K562 (cell line): Measurements from ENCODE around the gene SLC1A5. TPM values are rescaled to one million over a fixed set of nuclear protein-coding genes. Genes with fewer than 3 reads are reported as not detected.
A peak's percentile ranks its signal among the peaks of the same experiment; 100 is the strongest.

Experiments
- ATF7 ChIP-seq: fragments of 450-650 bp; IDR thresholded peaks from 2 replicates; pipeline ENCODE4 v1.7.1; 2014; ENCODE audit warnings: mild to moderate bottlenecking, moderate library complexity
- KDM2B ChIP-seq: fragments of 250-450 bp; sonication (Bioruptor Pico); IDR thresholded peaks from 2 replicates; pipeline ENCODE4 v1.8.0; 2021; ENCODE audit warnings: mild to moderate bottlenecking, moderate library complexity
- KDM5B ChIP-seq: fragments of 200-600 bp; sonication (generic); IDR thresholded peaks from 2 replicates; pipeline ENCODE4 v1.6.1; 2012; ENCODE audit warnings: low read depth, mild to moderate bottlenecking, moderate library complexity, low read length, control low read depth, inconsistent platforms; ENCODE audit not compliant: insufficient replicate concordance
- NCOR1 ChIP-seq: fragments of 450-650 bp; IDR thresholded peaks from 2 replicates; pipeline ENCODE4 v1.6.1; 2016; ENCODE audit warnings: mild to moderate bottlenecking, moderate library complexity
- NFRKB ChIP-seq: fragments of 450-650 bp; IDR thresholded peaks from 2 replicates; pipeline ENCODE4 v1.6.1; 2016; ENCODE audit warnings: low read depth
- SMARCC2 ChIP-seq: fragments of 450-650 bp; IDR thresholded peaks from 2 replicates; pipeline ENCODE4 v1.6.1; 2017; ENCODE audit warnings: antibody characterized with exemption, moderate library complexity, mild to moderate bottlenecking, low read depth
- ZFX ChIP-seq: sonication (generic); formaldehyde crosslinking; IDR thresholded peaks from 2 replicates; pipeline ENCODE4 v1.8.0; 2022; ENCODE audit warnings: mild to moderate bottlenecking, missing genetic modification reagents, moderate library complexity
- ZSCAN32 ChIP-seq: fragments of 450-650 bp; formaldehyde crosslinking; IDR thresholded peaks from 2 replicates; pipeline ENCODE4 v1.4.0; 2020; ENCODE audit warnings: mild to moderate bottlenecking, moderate library complexity
- polyA plus RNA-seq, 8 experiments: library from polyadenylated mRNA; depleted of rRNA in 4 of 8; stranded (reverse) in 5 of 8; unstranded in 3 of 8; fragments of >200 nt; fragmentation: Nextera tagmentation in 2 of 8; fragmentation: Illumina TruSeq in 1 of 8; extraction: Ambion mirVana in 2 of 8; extraction: Trizol in 1 of 8; gene quantifications; 2 replicates each; pipeline versions ENCODE4 v1.2.1 to v1.2.3, GENCODE V29; 2011 to 2014; ENCODE audit warnings: inconsistent platforms in 1 of 8, missing spikeins in 1 of 8
- total RNA-seq, 7 experiments: library from RNA; depleted of rRNA in 6 of 7; stranded (reverse); fragments of >200 nt in 6 of 7; fragmentation: Illumina TruSeq in 2 of 7; extraction: Trizol in 2 of 7; gene quantifications; 2 replicates each; pipeline versions ENCODE4 v1.2.1 to v1.2.3, GENCODE V29; 2011 to 2021; ENCODE audit warnings: low replicate concordance in 1 of 7
- TF ChIP-seq, protein P1 (sequence below): fragments of 450-650 bp; conservative IDR thresholded peaks from 2 replicates; pipeline ENCODE4 v1.6.1; 2016; ENCODE audit warnings: missing genetic modification characterization, low read depth, mild to moderate bottlenecking, missing compliant biosample characterization, moderate library complexity
- TF ChIP-seq, protein P2 (sequence below): sonication (generic); formaldehyde crosslinking; IDR thresholded peaks from 2 replicates; pipeline ENCODE4 v1.8.0; 2023; ENCODE audit warnings: mild to moderate bottlenecking, missing genetic modification reagents
- TF ChIP-seq, protein P3 (sequence below): sonication (generic); formaldehyde crosslinking; IDR thresholded peaks from 2 replicates; pipeline ENCODE4 v1.8.0; 2022; ENCODE audit warnings: mild to moderate bottlenecking, missing genetic modification reagents
- TF ChIP-seq, protein P4 (sequence below): fragments of 450-650 bp; IDR thresholded peaks from 2 replicates; pipeline ENCODE4 v1.6.1; 2014; ENCODE audit warnings: low read depth, mild to moderate bottlenecking, moderate library complexity, borderline replicate concordance
- TF ChIP-seq, protein P5 (sequence below): fragments of 450-650 bp; IDR thresholded peaks from 2 replicates; pipeline ENCODE4 v1.7.1; 2018; ENCODE audit warnings: mild to moderate bottlenecking, low read depth; ENCODE audit not compliant: partially characterized antibody

SLC1A5 gene
- total and polyA plus RNA-seq, 9 of the 15 experiments (the other 6 are each of a cell fraction or from before 2014, with no cell fraction given): 31.2 to 417 (median 134) TPM

DNA sequence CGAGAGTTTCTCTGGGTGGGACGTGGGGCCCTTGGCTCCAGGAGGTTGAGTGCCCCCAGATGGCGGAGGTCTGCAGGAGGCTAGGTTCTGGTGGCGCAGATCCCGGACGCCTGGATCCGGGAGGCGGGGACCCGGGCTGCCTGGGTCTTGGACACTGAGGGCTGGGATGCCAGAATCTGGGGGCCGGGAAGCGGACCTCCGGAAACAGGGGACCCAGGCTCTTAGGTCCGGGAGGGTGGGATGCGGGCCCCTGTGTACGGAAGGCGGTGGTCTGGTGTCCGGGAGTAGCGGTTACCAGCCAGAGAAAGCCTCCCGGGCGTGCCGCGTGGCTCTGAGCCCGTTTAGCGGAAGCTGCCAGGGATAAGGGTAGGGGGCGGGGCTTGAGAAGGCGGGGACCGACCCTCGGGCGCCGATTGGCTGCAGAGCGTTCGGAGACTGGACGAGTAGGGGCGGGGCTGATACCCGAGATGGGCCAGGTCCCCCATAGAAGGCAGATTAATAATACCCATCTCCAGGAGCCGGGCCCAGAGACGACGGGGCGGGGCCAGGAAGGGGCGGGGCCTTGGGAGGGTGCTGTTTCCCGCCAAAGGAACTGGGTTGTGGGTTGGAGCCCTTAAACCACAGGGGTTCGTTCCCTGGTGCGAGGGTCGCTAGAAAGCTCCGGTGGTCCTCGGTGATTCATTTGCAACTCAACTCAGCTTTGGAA lies at the start of gene SLC1A5 (continued):
- TF ChIP-seq, protein P1, sequence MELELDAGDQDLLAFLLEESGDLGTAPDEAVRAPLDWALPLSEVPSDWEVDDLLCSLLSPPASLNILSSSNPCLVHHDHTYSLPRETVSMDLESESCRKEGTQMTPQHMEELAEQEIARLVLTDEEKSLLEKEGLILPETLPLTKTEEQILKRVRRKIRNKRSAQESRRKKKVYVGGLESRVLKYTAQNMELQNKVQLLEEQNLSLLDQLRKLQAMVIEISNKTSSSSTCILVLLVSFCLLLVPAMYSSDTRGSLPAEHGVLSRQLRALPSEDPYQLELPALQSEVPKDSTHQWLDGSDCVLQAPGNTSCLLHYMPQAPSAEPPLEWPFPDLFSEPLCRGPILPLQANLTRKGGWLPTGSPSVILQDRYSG: no peak
- 0 out of 2 replicates have a peak, but pooled peaks have one; percentile 53 for TF ChIP-seq KDM2B (CRISPR knock-in tag)
- TF ChIP-seq NCOR1: no peak
- TF ChIP-seq, protein P2, sequence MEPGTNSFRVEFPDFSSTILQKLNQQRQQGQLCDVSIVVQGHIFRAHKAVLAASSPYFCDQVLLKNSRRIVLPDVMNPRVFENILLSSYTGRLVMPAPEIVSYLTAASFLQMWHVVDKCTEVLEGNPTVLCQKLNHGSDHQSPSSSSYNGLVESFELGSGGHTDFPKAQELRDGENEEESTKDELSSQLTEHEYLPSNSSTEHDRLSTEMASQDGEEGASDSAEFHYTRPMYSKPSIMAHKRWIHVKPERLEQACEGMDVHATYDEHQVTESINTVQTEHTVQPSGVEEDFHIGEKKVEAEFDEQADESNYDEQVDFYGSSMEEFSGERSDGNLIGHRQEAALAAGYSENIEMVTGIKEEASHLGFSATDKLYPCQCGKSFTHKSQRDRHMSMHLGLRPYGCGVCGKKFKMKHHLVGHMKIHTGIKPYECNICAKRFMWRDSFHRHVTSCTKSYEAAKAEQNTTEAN (CRISPR knock-in tag): no peak
- TF ChIP-seq, protein P3, sequence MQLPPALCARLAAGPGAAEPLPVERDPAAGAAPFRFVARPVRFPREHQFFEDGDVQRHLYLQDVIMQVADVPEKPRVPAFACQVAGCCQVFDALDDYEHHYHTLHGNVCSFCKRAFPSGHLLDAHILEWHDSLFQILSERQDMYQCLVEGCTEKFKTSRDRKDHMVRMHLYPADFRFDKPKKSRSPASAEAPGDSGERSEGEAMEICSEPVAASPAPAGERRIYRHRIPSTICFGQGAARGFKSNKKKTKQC (CRISPR knock-in tag): no peak; the same call in 1 of the 2 replicates
- peak; percentile 52 for TF ChIP-seq ZFX (CRISPR knock-in tag)
- TF ChIP-seq SMARCC2: peak; percentile 45; the same call in 1 of the 2 replicates
- TF ChIP-seq NFRKB: peak; percentile 63; the same call in 1 of the 2 replicates
- TF ChIP-seq ZSCAN32 (CRISPR knock-in tag): no peak
- TF ChIP-seq KDM5B: peak; percentile 100
- TF ChIP-seq, protein P4, sequence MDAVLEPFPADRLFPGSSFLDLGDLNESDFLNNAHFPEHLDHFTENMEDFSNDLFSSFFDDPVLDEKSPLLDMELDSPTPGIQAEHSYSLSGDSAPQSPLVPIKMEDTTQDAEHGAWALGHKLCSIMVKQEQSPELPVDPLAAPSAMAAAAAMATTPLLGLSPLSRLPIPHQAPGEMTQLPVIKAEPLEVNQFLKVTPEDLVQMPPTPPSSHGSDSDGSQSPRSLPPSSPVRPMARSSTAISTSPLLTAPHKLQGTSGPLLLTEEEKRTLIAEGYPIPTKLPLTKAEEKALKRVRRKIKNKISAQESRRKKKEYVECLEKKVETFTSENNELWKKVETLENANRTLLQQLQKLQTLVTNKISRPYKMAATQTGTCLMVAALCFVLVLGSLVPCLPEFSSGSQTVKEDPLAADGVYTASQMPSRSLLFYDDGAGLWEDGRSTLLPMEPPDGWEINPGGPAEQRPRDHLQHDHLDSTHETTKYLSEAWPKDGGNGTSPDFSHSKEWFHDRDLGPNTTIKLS: peak; percentile 95
- TF ChIP-seq, protein P5, sequence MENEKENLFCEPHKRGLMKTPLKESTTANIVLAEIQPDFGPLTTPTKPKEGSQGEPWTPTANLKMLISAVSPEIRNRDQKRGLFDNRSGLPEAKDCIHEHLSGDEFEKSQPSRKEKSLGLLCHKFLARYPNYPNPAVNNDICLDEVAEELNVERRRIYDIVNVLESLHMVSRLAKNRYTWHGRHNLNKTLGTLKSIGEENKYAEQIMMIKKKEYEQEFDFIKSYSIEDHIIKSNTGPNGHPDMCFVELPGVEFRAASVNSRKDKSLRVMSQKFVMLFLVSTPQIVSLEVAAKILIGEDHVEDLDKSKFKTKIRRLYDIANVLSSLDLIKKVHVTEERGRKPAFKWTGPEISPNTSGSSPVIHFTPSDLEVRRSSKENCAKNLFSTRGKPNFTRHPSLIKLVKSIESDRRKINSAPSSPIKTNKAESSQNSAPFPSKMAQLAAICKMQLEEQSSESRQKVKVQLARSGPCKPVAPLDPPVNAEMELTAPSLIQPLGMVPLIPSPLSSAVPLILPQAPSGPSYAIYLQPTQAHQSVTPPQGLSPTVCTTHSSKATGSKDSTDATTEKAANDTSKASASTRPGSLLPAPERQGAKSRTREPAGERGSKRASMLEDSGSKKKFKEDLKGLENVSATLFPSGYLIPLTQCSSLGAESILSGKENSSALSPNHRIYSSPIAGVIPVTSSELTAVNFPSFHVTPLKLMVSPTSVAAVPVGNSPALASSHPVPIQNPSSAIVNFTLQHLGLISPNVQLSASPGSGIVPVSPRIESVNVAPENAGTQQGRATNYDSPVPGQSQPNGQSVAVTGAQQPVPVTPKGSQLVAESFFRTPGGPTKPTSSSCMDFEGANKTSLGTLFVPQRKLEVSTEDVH: peak; percentile 98
- peak; percentile 75 for TF ChIP-seq ATF7
